T-helper 2 cell treated with Interferon-gamma antibody and Interleukin-4, amounts not matched to agents 5 μg/mL and 100 μg/mL, for 36 hours (primary cell): ENCODE results near the gene C4orf36.

Source experiments
- DNase-seq: peaks from one replicate; pipeline ENCODE4 v3.0.0; 2021; ENCODE audit warnings: low spot score
- H3K27ac Mint-ChIP-seq: one replicate; pipeline ENCODE4 v1.8.0; 2021; ENCODE audit warnings: mild to moderate bottlenecking, mixed read lengths
- H3K27me3 Mint-ChIP-seq: one replicate; pipeline ENCODE4 v1.8.0; 2021; ENCODE audit warnings: low read depth, mixed read lengths
- H3K36me3 Mint-ChIP-seq: one replicate; pipeline ENCODE4 v1.8.0; 2021; ENCODE audit warnings: low read depth, mixed read lengths
- H3K4me1 Mint-ChIP-seq: one replicate; pipeline ENCODE4 v1.8.0; 2021; ENCODE audit warnings: low read depth, mixed read lengths
- H3K4me3 Mint-ChIP-seq: one replicate; pipeline ENCODE4 v1.8.0; 2022; ENCODE audit warnings: mild to moderate bottlenecking, moderate library complexity, mixed read lengths
- H3K9me3 Mint-ChIP-seq: one replicate; pipeline ENCODE4 v1.8.0; 2021; ENCODE audit warnings: mixed read lengths

Gene C4orf36

DNA sequence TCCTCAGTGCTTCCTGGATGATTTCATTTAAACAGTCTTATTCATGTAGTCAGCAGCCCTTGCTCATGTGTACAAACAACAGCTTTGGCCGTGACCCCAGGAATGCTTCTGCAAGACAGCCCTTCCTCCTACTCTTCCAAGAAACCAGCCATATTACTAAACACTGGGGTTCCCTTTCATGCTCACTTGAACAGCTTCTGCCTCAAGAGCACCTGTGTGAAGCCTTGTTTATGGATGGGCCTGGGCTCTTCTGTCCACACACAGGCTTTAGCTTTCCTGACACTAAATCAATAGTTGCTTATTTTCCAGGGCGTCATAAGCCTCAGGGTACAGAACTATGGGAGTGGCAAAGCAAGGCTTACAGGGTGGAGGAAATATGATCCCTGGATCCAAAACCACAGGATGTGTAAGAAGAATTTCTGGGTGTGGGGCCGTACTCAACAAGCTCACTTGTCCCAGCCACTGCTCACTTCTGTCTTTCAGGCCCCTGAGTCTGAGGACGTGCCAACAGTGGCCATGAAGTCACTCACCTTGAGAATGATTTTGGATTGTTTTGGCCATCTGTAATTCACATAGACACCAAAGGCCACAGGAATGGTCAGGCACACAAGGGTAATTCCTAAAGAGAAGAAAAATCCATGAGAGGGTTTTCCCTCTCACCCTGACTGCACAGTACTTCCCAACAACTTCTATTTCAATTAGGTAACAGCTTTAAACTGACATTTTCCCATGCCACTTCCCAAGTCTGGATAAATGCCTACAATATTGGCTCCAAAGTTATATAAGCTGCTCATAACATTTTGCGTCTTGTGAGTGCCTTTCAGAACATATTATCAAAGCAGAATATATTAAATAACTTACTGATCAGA is 60.7 kb downstream of the C4orf36 start:
- no peaks in the 10 kb centered on the region for H3K36me3 Mint-ChIP-seq
- no peak for DNase-seq
- no peaks in the 10 kb centered on the region for H3K9me3 Mint-ChIP-seq
- no peaks in the 10 kb centered on the region for H3K27me3 Mint-ChIP-seq
- no peaks in the 10 kb centered on the region for H3K4me1 Mint-ChIP-seq
- H3K27ac Mint-ChIP-seq = no peak overlapping the region
- H3K4me3 Mint-ChIP-seq = no peak overlapping the region
